Stimulated activated CD8-positive, alpha-beta memory T cell treated with anti-CD3 and anti-CD28 coated beads, Interleukin-7, amount 100 ng/mL, for 4 hours (primary cell): ENCODE measurements around the gene TNRC18.
A peak's percentile ranks its signal among the peaks of the same experiment; 100 is the strongest.

Experiments used
- DNase-seq, 2 donors: peaks; one replicate each; pipeline ENCODE4 v3.0.0-alpha.2; 2020; ENCODE audit warnings: low read depth in 2 of 2

TNRC18 gene

DNA sequence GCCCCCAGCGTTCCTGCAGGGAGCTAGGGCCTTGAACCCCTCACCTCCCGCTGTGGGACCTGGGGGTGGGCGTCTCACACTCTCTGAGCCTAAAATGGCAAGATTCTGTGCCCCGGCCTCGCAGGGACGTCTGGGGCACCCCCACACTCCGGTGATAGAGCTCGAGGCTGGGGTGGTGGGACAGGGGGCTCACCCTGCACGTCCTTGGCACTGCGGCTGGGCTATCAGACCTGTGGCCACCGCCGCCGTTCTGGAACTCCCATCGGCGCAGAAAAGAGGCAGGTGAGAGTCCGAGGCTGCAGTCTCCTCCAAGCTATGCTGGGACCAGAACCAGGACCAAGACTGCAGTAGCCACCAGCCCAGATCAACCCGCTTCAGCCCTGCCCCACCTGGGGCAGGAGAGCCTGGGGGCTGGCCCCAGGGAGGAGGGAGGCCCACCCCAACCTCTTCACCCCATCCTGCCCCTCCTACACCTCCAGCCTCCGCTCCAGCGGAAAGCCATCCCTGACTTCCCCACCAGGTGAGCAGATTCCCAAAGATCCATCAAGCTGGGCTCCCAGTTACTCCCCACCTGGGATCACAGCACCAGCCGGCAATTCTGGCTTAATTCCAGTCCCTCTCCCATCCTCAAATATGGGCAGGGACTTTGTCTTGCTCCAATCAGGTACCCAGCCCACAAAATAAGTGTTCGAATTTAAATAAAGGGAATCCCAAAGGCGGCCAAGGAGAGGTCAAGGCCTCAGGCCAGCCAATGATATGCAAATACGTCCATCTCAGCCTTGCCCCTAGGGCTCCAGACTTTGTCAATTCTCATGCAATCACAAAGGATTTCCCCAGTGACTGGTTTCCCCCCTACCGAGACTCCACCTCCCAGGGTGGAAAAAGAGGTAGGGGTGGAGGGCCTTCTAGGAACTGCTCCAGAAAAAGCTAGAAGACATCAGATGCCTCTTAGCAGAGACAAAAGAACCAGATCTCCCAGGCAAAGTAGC lies 16.4 kb downstream of the TNRC18 start:
- DNase-seq: no peak

DNA sequence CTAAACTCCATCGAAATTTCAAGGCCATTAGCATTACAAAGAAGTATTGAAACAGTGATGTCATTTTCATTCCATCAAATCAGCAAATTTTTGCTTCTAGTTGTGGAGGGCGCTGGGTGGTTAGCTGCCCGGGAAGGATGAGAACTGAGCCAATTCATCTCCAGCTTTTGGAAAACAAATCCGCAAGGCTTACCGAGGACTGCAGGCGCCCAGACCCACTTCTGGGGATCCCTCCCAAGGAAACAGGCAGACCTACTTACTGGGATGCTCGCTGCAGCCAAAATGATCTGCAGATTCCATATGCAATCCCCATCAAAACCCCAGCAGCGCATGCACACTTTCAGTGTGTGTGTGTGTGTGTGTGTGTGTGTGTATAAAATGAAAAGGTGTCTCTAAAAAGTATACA lies 19.2 kb downstream of the TNRC18 start:
- no peak for DNase-seq

DNA sequence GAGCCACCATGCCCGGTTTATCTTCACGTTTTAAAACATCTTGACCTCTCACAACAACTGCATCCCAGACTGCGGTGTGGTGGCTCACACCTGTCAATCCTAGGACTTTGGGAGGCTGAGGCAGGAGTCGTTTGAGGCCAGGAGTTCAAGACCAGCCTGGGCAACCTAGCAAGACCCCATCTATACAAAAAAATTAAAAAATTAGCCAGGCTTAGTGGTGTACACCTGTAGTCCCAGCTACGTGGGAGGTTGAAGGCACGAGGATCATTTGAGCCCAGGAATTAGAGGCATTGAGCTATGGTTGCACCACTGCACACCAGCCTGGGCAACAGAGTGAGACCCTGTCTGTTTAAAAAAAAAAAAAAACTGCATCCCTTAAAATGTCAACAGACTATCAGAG lies 20.2 kb downstream of the TNRC18 start:
- no peak for DNase-seq

DNA sequence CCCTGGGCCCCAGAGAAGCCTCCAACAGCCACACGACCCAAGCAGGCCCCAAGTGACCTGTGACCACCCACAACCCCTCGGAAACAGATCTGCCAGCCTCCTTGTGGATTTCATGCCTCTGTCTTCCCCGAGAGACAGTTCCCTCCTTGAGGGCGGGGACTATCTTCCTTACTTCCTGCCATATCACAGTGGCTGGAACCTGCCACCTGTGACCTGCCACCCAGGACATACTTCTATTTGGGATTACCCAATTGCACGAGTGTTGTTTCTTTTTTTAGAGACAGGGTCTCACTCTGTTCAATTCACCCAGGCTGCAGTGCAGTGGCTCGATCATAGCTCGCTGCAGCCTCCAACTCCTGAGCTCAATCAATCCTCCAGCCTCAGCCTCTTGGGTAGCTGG lies 25.9 kb downstream of the TNRC18 start:
- DNase-seq: no peak

DNA sequence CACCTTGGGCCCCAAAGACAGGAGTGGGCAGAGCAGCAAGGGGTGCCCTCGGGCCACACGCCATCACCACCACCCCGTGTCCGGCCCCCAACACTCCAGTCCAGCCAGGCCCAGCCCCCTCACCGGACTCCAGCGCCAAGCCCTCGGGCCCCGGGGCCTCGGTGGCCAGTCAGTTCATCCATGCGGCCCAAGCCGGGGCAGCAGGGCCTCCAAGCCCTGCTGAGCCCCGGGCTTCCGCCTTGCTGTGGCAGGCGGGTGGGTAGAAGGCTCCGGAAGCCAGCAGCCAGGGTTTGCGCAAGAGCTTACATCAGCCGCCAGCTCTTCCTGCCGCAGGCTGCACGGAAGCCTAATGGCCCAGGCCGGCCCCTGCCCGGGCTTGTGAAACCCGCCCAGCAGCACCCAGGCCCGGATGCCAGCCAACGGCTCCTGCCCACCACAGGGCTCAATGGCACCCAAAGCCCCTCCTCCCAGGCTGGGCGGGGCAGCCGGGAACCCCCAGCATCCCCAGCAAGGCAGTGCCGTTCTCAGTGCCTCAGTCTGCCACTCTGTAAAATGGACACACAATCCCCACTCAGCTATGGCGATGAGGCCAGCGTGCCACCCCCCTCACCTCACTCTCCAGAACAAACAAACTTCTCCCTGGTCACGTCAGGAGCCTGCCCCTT lies 26.5 kb downstream of the TNRC18 start:
- peak; percentile 84 to 88 for DNase-seq

DNA sequence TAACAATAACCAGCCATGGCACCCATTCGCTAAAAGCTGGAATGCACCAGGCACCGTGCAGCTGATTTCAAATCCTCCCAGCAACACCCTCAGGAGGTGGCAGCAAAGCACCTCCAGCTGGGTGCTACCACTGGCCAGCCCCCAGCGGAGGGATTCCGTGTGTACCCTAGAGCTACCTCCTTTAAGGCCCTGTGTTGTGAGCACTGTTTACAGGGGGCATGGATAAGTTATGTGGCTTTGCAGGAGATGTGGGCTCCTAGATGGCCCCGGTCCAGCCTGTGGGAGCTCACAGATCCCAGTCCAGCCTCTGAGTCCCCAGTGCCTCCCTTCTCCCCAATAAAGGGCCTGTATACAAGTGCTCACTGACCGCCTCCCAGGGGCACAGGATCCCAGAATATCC lies 27.1 kb downstream of the TNRC18 start:
- peak; percentile 31 to 50 for DNase-seq

DNA sequence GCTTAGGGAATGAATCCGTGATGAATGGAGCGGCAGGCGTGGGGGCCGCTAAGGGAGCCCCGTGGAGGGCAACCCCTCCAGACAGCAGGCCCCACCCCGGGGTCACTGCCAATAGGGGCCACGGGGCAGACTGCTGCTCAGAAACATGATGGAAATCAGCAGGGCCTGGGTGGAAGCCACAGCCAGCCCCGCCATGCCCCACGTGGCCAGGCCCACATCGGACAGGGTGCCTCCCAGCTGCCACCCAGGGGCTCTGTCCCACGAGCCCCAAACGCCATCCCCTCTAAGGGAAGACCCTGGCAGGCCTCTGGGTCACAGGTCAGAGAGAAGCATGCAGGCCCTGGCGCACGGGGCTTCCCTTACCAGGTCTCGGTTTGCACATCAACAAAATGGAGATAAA lies 28.4 kb downstream of the TNRC18 start:
- DNase-seq: no peak

DNA sequence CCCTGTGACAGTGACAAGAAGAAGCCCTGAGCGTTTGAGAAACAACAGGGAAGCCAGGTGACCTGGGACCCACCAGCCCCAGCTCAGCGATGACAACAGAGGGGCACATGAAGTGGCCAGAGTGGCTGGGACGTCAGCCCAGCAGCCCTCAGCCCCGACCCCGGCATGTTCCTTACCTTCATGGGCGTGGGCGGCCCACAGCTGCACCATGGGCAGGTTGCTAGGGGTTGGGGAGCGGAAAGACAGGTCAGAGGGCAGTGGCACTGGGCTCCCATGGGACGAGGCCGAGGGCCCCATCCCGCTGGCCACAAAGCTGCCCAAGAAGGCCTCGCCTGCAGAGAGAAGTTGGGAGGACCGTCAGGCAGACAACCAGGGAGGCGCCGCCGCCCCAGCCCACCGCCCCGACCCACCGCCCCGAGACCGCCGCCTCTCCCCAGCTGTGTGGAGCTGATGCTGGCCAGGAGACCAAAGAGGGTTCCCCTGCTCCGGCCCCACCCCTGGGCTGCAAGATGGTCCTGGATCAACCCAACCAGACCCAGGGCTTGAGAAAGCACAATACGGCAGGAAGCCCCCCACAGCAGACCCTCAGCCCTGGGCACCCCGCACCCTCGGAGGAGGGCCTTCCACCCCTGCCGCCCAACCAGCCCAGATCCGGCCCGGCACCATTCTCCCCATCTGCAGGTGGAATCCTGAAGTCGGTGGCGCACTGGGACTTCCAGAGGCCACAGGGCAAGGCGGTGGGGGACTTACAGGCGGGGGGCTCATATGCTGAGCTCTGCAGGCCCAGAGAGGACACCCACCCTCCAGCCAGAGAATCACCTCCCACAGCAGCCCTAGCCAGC lies 29.1 kb downstream of the TNRC18 start:
- no peak for DNase-seq

DNA sequence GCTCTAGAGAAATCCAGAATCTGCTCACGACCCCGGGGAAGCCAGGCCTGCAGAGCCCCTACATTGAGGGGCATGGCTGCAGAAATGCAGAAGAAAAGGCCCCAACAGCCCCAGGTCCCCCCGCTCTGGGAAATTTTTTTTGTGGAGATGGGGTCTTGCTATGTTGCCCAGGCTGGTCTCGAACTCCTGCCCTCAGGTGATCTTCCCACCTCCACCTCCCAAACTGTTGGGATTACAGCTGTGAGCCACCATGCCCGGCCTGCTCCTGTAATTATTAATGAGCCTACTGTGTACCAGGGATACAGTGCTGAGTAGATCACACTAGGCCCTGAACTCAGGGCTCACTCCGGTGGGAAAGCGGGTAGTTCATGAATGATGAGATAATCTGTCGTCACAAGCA lies 29.9 kb downstream of the TNRC18 start:
- no peak for DNase-seq

DNA sequence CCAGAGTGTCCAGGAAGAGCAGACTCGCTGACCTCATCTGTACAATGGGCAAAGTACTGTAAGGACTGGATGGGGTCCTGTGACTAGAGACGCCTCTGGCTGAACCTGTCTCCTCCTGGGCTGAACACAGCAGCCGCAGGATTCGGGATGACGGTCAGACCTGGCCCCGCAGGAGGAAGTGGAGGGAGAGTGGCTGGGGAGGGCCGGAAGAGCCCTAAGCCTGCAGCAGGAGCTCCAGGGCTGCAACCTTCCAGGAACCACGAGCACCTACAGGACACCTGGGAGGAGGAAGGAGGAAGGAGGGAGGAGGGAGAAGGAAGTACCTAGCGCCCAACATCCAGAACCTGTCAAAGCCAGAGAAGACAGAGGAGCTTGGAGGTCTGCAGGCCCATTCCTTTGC lies 30.3 kb downstream of the TNRC18 start:
- no peak for DNase-seq

DNA sequence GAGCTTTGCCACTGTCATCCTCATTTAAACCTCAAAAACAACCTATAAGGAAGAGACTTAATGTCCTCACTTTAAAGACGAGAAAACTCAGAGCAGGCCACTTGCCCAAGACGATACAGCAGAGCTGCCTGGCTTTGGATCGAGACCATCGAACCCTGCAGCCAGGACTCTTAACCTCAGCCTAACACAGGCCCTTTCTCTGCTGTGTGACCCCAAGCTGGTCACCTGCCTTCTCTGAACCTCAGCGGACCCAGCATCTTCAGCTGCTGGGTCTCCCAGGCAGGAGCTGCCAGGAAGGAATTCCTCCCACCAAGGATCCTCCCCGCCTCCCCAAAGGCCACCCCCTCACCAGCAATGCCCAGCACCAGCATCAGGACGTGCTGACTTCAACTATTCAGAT lies 32.7 kb downstream of the TNRC18 start:
- DNase-seq: no peak

DNA sequence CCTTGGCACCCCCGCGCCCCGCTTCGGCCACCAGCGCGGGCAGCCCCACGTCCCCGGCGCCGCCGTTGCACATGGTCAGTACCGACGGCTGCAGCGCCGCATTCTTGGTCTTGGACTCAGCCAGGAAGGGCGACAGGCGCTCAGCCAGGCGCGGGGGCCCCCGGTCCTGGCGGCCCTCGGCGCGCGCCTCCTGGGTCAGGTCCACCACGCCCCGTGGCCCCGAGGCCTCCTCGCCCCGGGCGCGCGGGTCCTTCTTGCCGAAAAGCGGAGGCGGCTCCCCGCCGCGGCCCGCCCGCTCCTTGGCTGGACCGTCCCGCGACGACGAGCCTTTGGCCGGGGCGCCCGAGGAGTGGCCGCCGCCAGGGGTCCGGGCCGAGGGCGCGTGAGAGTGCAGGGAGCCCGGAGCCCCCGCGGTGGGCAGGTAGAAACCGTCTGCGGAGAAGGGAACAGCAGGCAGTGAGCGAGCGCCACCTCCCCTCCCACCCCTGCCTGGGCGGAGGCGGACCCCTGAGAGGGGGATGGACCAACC lies 34.7 kb downstream of the TNRC18 start:
- DNase-seq: no peak

DNA sequence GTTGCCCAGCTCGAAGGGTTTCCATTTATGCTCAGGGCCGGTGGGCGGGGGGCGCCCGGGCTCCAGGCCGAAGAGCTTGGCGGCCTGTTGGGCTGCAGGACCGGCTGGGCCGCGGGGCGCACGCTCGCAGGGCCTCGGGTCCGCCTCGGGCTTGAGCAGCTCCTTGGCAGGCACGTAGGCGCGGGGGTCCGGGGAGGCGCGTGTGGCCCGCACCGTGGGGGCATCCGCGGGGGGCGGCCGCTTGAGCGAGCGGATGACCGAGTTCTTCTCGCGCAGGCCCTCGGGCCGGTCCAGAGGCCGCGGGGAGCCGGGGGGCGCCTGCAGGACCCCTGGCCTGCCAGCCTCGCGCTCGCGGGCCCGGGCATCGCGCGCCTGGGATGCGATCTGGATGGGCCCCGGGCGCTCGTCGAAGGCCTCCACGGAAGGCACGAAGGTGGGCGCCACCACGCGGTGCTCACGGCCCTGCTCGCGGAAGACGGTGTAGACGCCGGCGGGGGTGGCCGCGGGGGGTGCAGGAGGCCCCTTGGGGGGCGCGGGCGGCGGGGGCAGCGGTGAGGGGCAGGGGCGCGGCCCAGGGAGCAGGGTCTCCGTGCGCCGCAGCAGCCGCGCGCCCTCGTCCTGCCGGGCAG lies 35.2 kb downstream of the TNRC18 start:
- DNase-seq: no peak

DNA sequence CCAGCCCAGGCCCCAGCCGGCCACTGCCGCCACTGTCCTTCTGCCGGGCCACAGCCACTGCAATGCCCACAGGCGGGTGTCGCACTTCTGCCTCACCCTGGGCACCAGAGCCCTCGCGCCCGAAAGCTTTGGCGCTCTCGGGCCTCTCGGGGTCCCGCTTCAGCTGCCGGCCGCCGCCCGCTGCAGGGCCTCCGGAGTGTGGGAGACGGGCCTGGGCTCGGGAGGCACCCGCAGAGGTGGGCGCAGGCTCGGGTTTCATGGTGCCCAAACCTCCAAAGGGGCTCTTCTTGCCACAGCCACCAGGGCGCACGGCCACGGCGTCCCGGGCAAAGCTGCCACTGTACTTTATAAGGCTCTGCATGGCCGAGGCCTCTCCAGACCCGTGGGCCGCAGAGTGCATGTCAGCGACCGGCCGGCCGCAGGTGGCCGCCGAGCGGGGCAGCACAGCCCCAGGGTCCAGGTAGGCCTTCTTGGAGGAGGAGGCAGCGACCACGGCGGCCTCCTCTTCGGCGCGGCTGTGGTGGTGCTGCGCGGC lies 35.9 kb downstream of the TNRC18 start:
- DNase-seq: no peak

DNA sequence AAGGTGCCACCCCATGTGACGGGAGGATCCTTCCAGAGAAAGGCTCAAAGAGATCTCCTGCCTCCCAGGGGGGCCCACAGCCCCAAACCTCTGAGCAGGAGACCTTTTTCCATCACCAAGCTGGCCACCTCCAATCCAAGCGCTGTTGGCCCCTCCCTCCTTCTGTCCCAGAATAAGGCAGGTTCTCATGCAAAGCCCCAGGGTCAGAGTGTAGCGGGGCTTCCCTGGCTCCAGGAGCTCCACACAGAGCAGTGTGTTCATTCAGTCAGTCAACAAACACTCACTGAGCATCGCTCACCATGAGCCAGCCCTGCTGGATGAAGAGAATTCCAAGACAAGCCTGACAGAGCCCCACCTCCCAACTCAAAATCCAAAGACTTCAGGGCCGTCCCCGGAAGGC lies 39.0 kb downstream of the TNRC18 start:
- no peak for DNase-seq

DNA sequence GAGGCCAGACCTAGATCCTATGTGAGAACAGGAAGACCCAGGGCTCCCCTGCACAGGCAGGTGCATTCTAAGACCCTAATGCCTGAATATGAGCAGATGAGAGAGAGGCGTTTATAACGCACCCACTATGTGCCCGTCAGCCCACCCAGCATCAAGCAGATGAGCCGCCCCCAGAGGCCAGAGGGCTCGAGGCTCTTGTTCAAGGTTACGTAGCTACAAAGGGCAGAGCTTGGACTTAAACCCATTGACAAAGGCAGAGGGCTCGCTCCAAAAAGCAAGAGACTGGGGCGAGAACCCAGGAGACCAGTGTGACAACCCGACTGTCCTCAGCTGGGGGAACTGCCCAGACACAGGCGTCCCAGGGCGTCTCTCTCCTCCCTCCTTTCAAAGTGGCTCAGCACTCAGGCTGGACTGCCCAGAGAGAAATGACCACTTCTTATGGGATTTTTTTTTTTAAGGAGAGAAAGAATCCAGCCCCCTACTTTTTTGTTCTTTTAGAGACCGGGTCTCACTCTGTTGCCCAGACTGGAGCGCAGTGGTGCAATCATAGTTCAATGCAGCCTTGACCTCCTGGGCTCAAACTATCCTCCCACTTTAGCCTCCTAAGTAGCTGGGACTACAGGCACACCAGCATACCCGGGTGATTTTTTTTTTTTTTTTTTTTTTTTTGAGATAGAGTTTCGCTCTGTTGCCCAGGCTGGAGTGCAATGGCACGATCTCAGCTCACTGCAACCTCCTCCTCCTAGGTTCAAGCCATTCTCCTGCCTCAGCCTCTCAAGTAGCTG lies 40.1 kb downstream of the TNRC18 start:
- DNase-seq: no peak

DNA sequence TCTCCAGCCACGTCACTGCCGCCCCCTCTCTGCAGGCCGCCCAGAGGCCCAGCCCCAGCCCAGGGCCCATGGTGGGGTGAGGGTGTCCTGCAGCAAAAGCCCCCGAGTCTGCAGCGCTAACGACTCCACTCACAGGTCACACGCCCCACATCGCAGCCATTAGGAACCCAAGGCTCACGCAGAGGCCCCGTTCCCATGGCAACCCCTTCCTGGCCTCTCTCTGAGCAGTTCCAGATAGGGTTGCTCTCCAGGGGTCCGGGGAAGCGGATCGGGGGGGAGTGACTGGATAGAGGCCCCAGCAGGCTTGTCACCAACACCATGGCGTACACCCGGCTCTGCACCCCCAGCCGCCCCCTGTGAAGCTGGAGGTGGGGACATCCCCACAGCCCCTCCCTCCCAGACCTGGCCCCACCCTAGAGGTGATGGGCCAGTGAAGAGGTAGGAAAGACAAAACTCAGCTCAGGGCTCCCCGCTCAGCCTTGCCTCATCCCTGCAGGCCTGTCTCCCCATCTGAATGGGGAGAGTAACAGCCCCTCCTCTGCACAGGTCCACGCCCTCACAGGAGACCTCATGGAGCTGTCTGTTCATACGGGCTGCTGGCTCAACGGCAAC lies 41.2 kb downstream of the TNRC18 start:
- no peak for DNase-seq

DNA sequence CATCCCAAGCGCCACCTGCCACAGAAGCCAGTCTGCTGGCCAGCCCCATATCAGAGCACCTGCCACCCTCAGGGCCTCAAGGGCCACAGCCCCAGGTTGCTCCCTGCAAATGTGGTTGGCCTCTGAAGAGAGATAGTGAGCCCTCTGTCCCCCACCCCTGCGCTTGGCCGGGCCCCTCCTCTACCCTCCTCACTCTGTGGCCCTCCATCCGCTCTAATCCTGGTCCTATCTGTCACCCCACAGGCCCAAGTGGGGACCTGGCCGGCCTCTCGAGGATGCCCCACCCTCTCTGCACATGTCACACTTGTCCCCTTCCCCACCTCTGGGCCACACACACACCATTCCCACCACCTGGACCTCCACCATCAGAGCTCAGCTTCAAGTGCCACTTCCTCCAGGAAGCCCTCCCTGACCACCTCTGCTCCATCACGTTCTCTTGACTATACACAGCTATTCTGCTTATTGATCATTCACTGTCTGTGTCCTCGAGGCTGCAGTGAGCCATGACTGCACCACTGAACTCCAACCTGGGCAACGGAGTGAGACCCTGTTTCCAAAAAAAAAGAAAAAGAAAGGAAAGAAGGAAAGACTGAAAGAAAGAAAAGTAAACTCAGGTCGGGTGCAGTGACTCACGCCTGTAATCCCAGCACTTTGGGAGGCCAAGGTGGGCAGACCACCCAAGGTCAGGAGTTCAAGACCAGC lies 42.4 kb downstream of the TNRC18 start:
- no peak for DNase-seq

DNA sequence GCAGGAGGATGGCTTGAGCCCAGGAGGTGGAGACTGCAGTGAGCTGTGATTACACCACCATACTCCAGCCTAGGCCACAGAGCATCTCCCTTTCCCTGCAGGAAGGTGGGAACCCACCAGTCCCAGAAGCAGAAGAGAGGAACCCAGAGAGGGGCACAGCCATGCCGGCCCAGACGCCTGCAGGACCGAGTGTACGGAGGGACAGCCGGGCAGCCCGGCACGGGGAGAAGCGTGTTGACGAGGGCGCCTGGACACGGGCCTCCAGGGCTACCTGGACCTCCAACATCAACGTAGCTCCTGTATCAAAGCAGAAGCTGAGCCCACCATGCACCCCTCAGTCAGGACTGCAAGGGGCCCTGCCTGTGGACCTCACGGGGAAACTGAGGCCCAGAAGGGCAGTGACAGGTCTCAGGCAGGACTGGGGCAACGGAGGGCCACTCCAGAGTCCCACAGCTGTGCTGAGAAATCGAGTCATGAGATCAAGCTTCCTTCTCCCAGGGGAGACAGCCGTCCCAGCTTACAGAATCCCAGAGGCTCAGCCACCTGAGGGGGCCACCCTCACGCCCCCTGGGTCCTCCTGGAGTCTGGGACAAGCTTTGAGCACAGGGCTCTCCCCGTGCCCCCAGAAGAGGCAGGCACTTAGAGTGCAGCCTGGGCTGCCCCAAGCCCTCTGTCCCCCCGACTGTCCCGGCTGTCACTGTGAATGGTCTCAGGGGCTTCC lies 43.1 kb downstream of the TNRC18 start:
- DNase-seq: no peak
